ENCODE measurements around the gene CHTOP.

DNA sequence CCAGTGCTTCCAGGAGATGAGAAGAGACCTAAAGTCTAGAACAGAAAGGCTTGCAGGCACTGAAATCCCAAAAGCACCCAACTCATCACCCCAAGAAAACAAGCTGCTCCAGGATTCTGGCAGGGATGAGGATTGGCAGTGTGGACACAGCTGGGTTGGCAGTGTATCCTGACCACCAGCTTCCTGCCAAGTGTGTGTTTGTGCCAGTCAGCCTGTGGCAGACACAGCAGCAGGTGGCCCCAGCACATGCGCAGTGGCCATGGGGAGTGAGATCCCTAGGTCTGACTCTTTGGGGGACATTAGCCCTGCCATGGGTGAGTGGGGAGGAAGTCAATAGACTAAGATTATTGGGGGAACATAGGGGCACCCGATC is 16.0 kb downstream of the CHTOP start:
- TF ChIP-seq, protein P1, sequence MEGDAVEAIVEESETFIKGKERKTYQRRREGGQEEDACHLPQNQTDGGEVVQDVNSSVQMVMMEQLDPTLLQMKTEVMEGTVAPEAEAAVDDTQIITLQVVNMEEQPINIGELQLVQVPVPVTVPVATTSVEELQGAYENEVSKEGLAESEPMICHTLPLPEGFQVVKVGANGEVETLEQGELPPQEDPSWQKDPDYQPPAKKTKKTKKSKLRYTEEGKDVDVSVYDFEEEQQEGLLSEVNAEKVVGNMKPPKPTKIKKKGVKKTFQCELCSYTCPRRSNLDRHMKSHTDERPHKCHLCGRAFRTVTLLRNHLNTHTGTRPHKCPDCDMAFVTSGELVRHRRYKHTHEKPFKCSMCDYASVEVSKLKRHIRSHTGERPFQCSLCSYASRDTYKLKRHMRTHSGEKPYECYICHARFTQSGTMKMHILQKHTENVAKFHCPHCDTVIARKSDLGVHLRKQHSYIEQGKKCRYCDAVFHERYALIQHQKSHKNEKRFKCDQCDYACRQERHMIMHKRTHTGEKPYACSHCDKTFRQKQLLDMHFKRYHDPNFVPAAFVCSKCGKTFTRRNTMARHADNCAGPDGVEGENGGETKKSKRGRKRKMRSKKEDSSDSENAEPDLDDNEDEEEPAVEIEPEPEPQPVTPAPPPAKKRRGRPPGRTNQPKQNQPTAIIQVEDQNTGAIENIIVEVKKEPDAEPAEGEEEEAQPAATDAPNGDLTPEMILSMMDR (IDR thresholded peaks at IDR 0.05; ENCODE audit: poor library complexity, severe bottlenecking), result no peak
- TF ChIP-seq EP300 (conservative IDR thresholded peaks at IDR 0.05; ENCODE audit: poor library complexity, severe bottlenecking), result no peak
- no peak for TF ChIP-seq POLR2AphosphoS5 (IDR thresholded peaks at IDR 0.05)
- no peak for TF ChIP-seq MXI1 (conservative IDR thresholded peaks at IDR 0.05; ENCODE audit: poor library complexity, severe bottlenecking)
- no peak for TF ChIP-seq RAD21 (conservative IDR thresholded peaks at IDR 0.05)
- TF ChIP-seq, protein P2, sequence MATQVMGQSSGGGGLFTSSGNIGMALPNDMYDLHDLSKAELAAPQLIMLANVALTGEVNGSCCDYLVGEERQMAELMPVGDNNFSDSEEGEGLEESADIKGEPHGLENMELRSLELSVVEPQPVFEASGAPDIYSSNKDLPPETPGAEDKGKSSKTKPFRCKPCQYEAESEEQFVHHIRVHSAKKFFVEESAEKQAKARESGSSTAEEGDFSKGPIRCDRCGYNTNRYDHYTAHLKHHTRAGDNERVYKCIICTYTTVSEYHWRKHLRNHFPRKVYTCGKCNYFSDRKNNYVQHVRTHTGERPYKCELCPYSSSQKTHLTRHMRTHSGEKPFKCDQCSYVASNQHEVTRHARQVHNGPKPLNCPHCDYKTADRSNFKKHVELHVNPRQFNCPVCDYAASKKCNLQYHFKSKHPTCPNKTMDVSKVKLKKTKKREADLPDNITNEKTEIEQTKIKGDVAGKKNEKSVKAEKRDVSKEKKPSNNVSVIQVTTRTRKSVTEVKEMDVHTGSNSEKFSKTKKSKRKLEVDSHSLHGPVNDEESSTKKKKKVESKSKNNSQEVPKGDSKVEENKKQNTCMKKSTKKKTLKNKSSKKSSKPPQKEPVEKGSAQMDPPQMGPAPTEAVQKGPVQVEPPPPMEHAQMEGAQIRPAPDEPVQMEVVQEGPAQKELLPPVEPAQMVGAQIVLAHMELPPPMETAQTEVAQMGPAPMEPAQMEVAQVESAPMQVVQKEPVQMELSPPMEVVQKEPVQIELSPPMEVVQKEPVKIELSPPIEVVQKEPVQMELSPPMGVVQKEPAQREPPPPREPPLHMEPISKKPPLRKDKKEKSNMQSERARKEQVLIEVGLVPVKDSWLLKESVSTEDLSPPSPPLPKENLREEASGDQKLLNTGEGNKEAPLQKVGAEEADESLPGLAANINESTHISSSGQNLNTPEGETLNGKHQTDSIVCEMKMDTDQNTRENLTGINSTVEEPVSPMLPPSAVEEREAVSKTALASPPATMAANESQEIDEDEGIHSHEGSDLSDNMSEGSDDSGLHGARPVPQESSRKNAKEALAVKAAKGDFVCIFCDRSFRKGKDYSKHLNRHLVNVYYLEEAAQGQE (IDR thresholded peaks at IDR 0.05; ENCODE audit: borderline replicate concordance), result no peak
